GM18909 (cell line): Measurements from ENCODE around the gene C19orf33.
"Not testable (repeated sequence)": the region's sequence is repeated elsewhere in the genome, so short reads cannot be mapped to it uniquely, and the experiment has no call there.

Experiments
- ATAC-seq: cut with Tn5 transposase; IDR thresholded peaks from one replicate; pipeline ENCODE4 v1.9.1; 2021; ENCODE audit warnings: mild to moderate bottlenecking; ENCODE audit not compliant: unreplicated experiment, poor library complexity

Gene C19orf33

GRCh38 chr19:38303517-38304351, at the start of gene C19orf33:
TSS of gene C19orf33 (plus strand) at chr19:38304251. CDS start at chr19:38304262, 11 bp downstream.
- no peak for ATAC-seq

GRCh38 chr19:38255383-38256014, 48.6 kb upstream of the C19orf33 start:
- no peak for ATAC-seq

GRCh38 chr19:38261942-38262341, 42.1 kb upstream of the C19orf33 start:
- not testable (repeated sequence) for ATAC-seq

DNA sequence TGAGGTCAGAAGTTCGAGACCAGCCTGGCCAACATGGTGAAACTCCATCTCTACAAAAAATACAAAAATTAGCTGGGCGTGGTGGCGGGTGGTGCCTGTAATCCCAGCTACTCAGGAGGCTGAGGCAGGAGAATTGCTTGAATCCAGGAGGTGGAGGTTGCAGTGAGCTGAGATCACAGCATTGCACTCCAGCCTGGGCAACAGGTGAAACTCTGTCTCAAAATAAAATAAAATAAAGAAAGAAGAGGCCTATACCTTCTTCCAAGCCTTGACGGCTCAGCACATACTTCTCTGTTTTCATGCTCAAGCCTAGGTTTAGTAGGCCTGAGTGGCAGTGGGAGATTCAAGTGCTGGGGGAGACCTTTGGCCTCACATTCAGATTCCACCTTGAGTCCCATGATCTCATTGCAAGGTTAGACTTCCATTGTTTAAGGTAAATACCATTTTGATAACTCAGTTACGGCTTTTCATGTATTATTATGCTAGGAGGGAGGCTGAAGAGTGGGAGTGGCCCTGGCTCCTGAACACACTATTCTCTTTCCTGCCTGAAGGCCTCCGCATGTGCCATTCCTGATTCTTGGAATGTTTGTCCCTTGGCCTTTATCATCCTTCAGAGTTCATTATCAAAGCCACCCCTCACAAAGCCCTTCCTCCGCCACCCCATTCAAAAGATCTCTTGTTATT, 41.3 kb upstream of the C19orf33 start:
- no peak for ATAC-seq

DNA sequence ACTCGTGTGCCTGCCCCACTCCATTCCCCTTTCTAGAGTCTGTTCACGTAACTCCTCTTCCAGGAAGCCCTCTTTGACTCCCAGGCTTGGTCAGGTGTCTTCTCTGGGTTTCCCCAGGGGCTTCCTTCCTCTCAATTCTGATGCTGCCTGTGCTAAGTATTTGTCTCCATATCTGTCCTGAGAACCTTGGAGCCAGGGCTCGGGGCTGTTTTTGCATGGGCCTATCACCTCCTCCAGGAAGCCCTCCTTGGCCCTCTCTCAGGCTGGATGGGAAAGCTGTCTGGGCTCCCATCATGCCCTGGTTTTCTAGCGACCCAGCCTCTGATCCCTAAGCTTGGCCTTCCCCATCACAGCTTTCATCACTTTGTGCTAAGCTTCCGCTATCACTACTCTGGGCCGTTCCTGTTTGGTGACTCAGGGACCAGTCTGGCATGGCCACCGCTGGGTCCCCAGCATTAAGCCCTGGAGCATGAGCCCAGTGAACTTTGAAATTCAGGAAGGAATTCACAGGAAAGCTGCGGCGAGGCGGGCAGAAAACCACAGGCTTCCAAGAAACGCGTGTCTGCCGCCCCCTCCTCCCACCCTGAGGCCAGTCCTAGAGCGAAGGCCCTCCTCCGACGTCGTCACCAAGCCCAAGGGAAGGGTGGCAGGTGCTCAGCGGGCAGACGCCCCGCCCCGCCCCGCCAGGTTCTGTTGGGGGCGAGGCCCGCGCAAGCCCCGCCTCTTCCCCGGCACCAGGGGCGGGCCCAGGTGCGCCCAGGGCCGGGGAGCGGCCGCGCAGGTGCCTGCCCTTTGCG, 40.2 kb upstream of the C19orf33 start:
- peak; percentile 65 for ATAC-seq

GRCh38 chr19:38264486-38265212, 39.4 kb upstream of the C19orf33 start, which contains the start of gene SPINT2:
TSS of gene SPINT2 (plus strand) at chr19:38264573. CDS start at chr19:38264893, 320 bp downstream.
- ATAC-seq, result peak; percentile 38

GRCh38 chr19:38265213-38265861, 38.7 kb upstream of the C19orf33 start:
- no peak for ATAC-seq

DNA sequence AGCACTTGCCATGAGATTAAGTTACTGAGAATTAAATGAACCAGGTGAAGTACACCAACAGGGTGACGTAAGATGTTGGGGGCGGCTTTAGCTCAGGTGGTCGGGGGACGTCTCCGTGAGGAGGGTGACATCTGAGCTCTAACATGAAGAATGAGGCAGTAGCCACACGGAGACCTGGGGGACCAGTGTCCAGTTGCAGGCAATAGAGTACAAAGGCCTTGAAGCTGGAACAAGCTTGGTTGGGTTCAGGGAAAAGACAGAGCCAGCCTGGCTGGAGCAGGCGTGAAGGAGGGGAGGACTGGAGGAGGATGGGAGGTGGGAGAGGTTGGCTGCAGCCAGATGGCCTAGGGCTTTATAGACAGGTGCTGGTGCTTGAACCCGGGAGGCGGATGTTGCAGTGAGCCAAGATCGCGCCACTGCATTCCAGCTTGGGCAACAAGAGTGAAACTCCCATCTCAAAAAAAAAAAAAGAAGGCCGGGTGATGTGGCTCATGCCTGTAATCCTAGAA, 38.1 kb upstream of the C19orf33 start:
- no peak for ATAC-seq

DNA sequence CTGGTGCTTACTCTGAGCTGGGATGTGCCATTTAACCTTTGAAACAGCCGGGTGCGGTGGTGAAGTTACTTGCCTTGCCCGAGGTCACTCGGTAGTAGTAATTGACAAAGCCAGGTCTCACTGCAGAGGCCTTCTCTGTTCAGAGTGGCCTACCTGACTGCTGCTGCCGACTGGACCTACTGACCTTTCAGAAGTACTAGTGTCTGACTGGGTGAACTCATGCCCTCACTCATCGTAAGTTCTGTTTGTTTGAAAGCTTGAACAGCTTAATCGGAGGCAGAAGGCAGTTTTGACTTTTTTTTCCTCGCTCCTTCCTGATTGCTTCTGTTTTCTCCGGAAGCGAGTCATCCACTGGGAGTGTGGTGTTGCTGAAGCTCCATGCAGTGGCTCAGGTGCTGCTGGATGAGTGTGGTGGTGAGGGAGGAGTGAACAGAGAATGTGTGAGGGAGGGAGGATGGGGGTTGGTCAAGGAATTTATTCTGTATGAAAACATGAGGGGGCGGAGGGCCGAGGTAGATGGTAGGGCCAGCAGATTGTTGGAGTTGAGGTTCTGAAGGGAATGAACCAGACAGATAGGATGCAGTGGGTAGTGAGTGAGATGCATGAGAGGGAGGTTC, 37.0 kb upstream of the C19orf33 start:
- no peak for ATAC-seq

GRCh38 chr19:38267761-38268483, 36.1 kb upstream of the C19orf33 start:
- ATAC-seq, result no peak

GRCh38 chr19:38268539-38268938, 35.5 kb upstream of the C19orf33 start:
- ATAC-seq, result no peak

GRCh38 chr19:38270587-38271167, 33.4 kb upstream of the C19orf33 start:
- ATAC-seq, result no peak

- ATAC-seq, result no peak
These were observed 30.6 kb upstream of the C19orf33 start for GRCh38 chr19:38273499-38273898.

- ATAC-seq, result no peak
These were observed 29.3 kb upstream of the C19orf33 start for GRCh38 chr19:38274739-38275138.

DNA sequence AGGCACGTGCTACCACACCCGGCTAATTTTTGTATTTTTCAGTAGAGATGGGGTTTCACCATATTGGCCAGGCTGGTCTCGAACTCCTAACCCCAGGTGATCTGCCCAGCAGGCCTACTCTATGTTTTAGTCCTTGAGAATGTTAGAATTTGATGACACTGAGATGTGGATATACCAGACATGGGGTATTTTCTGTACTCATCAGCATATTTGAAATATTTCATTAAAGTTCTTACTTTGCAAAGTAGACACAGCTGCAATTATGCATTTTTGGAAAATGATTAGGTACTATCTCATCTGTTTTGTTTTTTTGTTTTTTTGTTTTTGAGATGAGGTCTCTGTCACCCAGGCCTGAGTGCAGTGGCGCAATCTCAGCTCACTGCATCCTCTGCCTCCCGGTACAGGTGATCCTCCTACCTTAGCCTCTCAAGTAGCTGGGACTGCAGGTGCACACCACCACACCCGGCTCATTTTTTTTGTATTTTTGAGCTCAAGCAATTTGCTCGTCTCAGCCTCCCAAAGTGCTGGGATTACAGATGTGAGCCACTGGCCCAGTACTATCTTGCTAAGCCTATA, 27.0 kb upstream of the C19orf33 start:
- no peak for ATAC-seq

DNA sequence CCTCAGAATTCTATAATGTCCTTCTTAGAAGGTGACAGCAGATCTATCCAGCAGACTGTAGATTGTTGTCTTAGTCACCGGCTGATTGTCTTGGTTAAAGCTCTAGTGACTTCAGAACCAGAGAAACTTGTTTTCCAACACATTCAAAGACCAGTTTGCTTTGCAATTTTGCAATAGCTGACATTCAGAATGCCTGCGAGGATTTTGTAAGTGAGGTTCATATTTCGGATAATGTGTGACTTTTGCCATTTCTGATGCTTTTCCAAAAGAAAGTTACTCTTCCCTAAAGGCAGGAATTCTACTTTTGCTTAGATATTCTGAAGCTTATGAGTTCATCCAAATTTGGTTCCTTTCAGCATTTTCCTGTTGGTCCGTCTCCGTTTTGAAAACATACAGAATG, 26.5 kb upstream of the C19orf33 start:
- ATAC-seq, result no peak
